Lung (tissue), 12 donors: ENCODE results near the gene TRIM44. TPM values are rescaled to one million over a fixed set of nuclear protein-coding genes. Genes with fewer than 3 reads are reported as not detected.
A peak's percentile ranks its signal among the peaks of the same experiment; 100 is the strongest.

Source experiments
- ATAC-seq: fragments of 200-7000 bp; cut with Tn5 transposase; one replicate; pipeline ENCODE4 v1.9.1; 2020; ENCODE audit warnings: moderate number of reproducible peaks; ENCODE audit not compliant: insufficient read depth, low FRiP score
- DNase-seq, 3 donors: peaks; one replicate each; pipeline ENCODE4 v3.0.0-alpha.2; 2013 to 2017
- H3K27ac ChIP-seq, 2 donors: one replicate each; pipeline ENCODE4 v1.5.1; 2013; ENCODE audit warnings: mild to moderate bottlenecking in 2 of 2, moderate library complexity in 2 of 2, control low read depth in 1 of 2, inconsistent platforms in 1 of 2, low read depth in 1 of 2, low read length in 1 of 2
- H3K27me3 ChIP-seq, 3 donors: one replicate each; pipeline ENCODE4 v1.5.1; 2013; ENCODE audit warnings: low read length in 2 of 3; ENCODE audit not compliant: control insufficient read depth in 3 of 3, insufficient read depth in 3 of 3
- H3K36me3 ChIP-seq, 4 donors: one replicate each; pipeline ENCODE4 v1.5.1; 2013; ENCODE audit warnings: low read length in 4 of 4, mild to moderate bottlenecking in 1 of 4, moderate library complexity in 1 of 4; ENCODE audit not compliant: control insufficient read depth in 4 of 4, insufficient read depth in 4 of 4
- H3K4me1 ChIP-seq, 5 donors: one replicate each; pipeline ENCODE4 v1.5.1; 2013; ENCODE audit warnings: low read length in 5 of 5, mild to moderate bottlenecking in 2 of 5, moderate library complexity in 1 of 5; ENCODE audit not compliant: control insufficient read depth in 5 of 5, insufficient read depth in 5 of 5
- H3K4me3 ChIP-seq: one replicate; pipeline ENCODE4 v1.5.1; 2013; ENCODE audit warnings: mild to moderate bottlenecking, control low read depth, moderate library complexity
- H3K9ac ChIP-seq, 2 donors: one replicate each; pipeline ENCODE4 v1.5.1; 2013; ENCODE audit warnings: low read length in 2 of 2, control low read depth in 1 of 2; ENCODE audit not compliant: insufficient read depth in 1 of 2
- H3K9me3 ChIP-seq, 4 donors: one replicate each; pipeline ENCODE4 v1.5.1; 2013; ENCODE audit warnings: low read length in 3 of 4, mild to moderate bottlenecking in 1 of 4, moderate library complexity in 1 of 4; ENCODE audit not compliant: control insufficient read depth in 4 of 4, insufficient read depth in 3 of 4
- WGBS, 2 donors: extraction: QIAGEN DNeasy Blood & Tissue Kit; methylation state at CpG; one replicate each; pipeline ENCODE4 v1.1.7; 2013; 5-methylcytosine and 5-hydroxymethylcytosine counted together
- polyA plus RNA-seq, 2 donors: library from polyadenylated mRNA; stranded (reverse); fragments of 200-250 nt; gene quantifications; one replicate each; pipeline ENCODE4 v1.2.1, GENCODE V29; 2013
- total RNA-seq, 2 donors: library from RNA; depleted of rRNA in 1 of 2; stranded (reverse); fragments of >200 nt in 1 of 2; gene quantifications; one replicate each; pipeline ENCODE4 v1.2.1, GENCODE V29; 2014 to 2021
- TF ChIP-seq, protein P1 (sequence below): IDR thresholded peaks from 2 replicates; pipeline ENCODE4 v1.5.1; 2012; ENCODE audit warnings: mild to moderate bottlenecking; ENCODE audit errors: control extremely low read depth, extremely low read depth
- donor health status: control.
- donor health status: control.
- donor health status: Bipolar disorder and iron deficiency.
- donor health status: healthy.
- donor health status: DM: yes; HTN: yes; CAD: no.

The TRIM44 gene
- total and polyA plus RNA-seq, 4 donors, result 9.1 to 62.2 (median 22.7) TPM

DNA sequence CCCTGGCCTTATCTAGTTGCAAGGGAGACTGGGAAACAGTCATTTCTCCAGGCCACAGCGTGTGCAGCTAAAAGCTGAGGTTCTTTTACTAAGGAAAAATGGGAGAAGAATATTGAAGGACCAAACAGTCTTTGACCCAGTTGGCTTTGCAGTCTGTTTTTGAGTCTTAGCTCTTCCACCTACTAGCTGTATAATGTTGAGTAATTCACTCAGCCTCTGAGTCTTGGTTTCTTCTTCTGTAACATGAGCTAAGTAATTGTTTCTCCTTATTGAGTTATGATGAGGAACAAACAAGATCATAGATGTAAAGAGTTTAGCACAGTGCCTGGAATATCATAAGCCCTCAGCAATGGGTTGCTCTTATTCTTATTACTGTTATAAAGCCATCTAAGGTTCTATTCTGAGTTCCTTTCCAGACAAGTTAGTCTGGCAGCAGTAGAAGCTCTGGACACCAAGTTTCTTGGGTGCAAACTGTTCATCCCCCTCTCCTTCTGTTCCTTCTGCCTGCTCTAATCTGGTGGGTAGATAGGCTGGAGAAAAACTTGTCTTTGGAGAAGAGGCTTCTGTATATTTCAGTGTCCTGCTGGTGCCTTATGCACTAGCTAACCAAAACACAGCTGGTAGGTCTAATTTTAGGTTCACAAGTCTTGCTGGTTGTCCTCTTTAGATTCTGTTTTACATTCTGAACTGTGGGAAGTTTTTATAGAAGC is 13.5 kb downstream of the TRIM44 start:
- ATAC-seq, result no peak
- peak overlapping the region in 1 of 2 donors; percentile 3 for H3K9ac ChIP-seq
- WGBS, 2 donors, result 99 to 100% methylated on average over 1 of the region's 1 CpG
- TF ChIP-seq, protein P1, sequence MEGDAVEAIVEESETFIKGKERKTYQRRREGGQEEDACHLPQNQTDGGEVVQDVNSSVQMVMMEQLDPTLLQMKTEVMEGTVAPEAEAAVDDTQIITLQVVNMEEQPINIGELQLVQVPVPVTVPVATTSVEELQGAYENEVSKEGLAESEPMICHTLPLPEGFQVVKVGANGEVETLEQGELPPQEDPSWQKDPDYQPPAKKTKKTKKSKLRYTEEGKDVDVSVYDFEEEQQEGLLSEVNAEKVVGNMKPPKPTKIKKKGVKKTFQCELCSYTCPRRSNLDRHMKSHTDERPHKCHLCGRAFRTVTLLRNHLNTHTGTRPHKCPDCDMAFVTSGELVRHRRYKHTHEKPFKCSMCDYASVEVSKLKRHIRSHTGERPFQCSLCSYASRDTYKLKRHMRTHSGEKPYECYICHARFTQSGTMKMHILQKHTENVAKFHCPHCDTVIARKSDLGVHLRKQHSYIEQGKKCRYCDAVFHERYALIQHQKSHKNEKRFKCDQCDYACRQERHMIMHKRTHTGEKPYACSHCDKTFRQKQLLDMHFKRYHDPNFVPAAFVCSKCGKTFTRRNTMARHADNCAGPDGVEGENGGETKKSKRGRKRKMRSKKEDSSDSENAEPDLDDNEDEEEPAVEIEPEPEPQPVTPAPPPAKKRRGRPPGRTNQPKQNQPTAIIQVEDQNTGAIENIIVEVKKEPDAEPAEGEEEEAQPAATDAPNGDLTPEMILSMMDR, result no peak
- peak overlapping the region in 1 of 2 donors; percentile 40 for H3K27ac ChIP-seq
- H3K27me3 ChIP-seq, result no peaks in the 10 kb centered on the region
- DNase-seq, result no peak
- no peaks in the 10 kb centered on the region for H3K36me3 ChIP-seq
- no peak overlapping the region for H3K4me3 ChIP-seq
- H3K4me1 ChIP-seq, result peaks cover 0 to 39% (median 0%) of the 10 kb centered on the region in 5 donors
- H3K9me3 ChIP-seq, result no peaks in the 10 kb centered on the region

- DNase-seq (no peak), ATAC-seq (no peak)
- H3K27ac ChIP-seq, result peak overlapping the region in 1 of 2 donors; percentile 40
- no peaks in the 10 kb centered on the region for H3K9me3 ChIP-seq
- WGBS, 2 donors, result 80 to 87% methylated on average over 1 of the region's 1 CpG
- no peak overlapping the region for H3K4me3 ChIP-seq
- peaks cover 0 to 40% (median 0%) of the 10 kb centered on the region in 5 donors for H3K4me1 ChIP-seq
- H3K36me3 ChIP-seq, result no peaks in the 10 kb centered on the region
- TF ChIP-seq, protein P1, result no peak
- H3K9ac ChIP-seq, result peak overlapping the region in 1 of 2 donors; percentile 3
- H3K27me3 ChIP-seq, result no peaks in the 10 kb centered on the region
Observed at GRCh38 chr11:35676611-35676965, 14.0 kb downstream of the TRIM44 start.

DNA sequence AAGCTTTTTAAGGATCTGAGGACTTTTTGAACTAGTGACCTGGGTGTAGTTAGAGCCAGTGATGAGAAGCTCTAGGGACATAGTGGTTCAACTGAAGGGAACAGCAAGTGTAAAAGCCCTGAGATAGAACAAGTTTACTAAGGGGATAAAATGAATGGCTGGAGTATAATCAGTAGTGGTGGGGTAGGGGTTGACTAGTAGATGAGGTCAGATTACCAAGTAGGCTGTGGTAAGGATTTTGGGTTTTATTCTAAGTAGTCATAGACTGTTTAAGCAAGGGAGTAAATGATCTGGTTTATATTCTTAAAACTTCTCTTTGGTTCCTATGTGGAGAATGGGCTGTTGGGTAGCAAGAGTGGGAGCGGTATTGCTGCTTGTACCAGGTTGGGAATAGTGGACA is 15.3 kb downstream of the TRIM44 start:
- DNase-seq, result no peak
- no peaks in the 10 kb centered on the region for H3K9me3 ChIP-seq
- H3K4me3 ChIP-seq, result no peak overlapping the region
- WGBS, 2 donors, result 94 to 100% methylated on average over 1 of the region's 1 CpG
- H3K4me1 ChIP-seq, result peaks cover 0 to 31% (median 4%) of the 10 kb centered on the region in 5 donors
- H3K27ac ChIP-seq, result no peak overlapping the region
- ATAC-seq, result no peak
- H3K36me3 ChIP-seq, result no peaks in the 10 kb centered on the region
- TF ChIP-seq, protein P1, result no peak
- H3K27me3 ChIP-seq, result no peaks in the 10 kb centered on the region
- no peak overlapping the region for H3K9ac ChIP-seq
